EL (cell line): ENCODE results near the gene ACRV1.

ENCODE experiments used
- DNase-seq: peaks from one replicate; pipeline ENCODE4 v3.0.0-alpha.2; 2016

The ACRV1 gene

DNA sequence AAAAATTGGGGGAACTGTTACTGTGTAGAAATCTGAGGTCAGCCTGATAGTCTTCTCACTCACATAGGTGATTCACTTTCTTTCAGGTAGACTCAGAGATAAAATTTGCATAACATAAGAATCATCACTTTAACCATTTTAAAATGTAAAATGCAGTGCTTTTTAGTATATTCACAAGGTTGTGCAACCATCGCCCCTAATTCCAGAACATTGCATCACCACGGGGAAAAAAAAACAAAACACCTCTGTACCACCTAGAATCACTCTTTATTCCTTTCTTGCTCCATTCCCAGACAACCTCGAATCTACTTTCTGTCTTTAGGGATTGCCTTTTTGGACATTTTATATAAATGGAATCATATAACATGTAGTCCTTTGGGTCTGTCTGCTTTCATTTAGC lies 34.8 kb downstream of the ACRV1 start:
- DNase-seq: no peak

DNA sequence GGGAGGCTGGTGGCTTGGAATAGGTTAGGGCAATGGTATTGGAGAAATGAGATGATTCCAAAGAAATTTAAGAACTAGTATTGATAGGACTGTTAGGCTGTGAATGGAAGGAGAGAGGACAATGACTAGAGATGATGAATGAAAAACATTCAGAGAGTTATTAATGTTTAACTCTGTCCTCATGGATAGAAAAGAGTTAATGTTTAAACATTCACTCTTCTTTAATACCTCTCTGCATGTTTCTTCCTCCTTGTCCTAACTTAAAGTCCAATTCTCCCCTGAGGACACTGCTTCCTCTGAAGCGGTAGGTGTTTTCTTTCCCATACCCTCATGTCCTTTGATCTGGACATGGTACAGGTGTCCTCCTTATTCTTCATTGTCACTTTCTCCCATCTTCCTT lies 42.3 kb downstream of the ACRV1 start:
- no peak for DNase-seq

DNA sequence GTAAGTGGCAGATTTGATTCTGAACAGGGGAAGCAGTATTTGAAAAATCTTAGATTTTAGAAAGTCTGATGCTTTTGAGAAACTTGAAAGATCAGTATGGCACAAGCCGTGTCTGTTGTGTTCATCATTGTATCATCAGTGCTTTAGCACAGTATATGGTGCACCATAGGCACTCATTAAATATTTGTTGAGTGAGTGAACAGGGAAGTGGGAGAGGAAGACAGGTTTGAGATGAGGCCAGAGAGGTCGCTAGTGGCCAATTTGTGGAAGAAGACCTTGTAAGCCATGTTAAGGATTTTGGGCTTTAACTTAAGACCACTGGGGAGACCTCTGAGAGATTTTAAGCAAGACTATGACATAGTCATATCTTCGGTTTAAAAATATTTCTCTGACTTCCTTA lies 42.8 kb downstream of the ACRV1 start:
- no peak for DNase-seq

DNA sequence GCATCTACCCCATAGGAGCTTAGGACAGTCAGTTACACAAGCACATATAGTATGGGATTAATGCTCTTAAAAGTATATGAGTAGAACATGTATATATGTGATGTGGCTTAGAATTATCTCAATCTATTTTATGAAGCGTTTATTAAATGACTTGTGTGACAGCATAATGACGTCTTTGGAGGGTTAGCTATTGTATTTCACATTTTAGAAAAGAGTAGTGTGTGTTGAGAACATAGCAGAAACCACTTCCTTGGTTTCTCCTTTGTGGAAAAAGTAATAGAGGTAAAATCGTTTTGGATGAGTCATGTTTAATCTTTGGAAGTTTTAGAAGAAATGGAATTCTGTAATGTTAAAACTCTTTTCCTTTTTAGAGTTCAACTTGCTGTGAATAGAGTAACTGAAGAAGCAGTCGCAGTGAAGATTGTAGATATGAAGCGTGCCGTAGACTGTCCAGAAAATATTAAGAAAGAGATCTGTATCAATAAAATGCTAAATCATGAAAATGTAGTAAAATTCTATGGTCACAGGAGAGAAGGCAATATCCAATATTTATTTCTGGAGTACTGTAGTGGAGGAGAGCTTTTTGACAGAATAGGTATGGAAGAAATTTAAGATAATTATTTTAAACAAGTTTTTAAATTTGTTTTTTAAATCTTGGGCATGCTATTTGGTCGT lies 53.3 kb downstream of the ACRV1 start:
- DNase-seq: peak; percentile 13

DNA sequence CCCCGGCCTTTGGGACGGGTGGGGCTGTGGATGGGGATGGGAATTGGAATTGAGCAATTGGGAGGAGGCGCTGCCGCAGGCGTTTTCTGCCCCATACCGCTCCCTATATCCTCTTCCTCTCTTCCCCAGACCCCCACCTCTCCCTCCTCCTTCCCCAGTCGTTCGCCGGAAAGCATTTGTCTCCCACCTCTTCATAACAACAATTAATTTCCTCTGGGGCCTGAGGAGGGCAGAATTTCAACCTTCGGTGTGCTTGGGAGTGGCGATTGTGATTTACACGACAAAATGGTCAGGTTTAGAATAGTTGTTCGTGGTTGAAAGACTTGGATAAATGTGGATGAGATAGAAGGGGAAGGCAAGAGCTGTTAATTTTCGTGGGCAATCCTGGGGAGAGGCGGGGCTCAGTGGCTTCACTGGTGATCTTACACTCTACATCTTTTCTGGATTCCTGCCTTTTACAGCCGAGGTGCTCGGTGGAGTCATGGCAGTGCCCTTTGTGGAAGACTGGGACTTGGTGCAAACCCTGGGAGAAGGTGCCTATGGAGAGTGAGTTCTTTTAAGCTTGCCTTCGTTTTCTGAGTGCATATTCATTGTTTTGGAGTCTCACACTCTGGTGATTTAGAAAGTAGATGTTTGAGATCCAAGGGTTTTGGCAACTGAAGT lies 54.2 kb downstream of the ACRV1 start:
- peak; percentile 98 for DNase-seq

DNA sequence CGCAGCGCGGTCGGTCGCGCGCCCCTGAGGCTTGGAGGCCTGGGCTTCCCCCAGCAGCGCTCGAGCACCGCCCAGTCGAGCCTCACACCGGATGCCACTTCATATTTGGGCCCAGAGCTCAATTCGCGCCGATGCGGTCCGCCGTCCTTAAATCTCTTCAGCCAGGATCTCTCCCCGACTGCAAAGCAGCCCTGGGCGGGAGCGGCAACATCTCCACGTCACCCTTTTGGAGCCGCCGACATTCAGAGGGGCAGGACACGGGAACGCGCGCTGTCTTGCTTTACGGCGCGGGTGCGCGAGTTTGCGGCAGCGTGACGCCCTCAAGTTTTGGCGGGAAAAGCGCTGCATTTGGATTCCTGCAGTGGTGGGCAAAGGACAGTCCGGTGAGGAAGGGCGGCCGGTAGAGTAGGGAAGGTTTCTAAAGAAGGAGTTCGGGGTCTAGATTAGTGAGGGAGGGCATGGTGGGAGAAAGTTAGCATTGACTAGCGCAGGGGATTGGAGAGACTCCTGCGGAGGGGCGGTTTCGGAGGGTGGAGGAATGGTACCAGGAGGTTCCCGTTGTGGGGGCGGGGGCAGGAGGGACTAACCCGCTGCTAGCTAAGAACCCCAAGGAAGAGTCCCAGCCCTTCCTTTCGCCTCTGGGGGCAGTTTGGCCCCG lies 54.9 kb downstream of the ACRV1 start:
- peak; percentile 93 for DNase-seq

DNA sequence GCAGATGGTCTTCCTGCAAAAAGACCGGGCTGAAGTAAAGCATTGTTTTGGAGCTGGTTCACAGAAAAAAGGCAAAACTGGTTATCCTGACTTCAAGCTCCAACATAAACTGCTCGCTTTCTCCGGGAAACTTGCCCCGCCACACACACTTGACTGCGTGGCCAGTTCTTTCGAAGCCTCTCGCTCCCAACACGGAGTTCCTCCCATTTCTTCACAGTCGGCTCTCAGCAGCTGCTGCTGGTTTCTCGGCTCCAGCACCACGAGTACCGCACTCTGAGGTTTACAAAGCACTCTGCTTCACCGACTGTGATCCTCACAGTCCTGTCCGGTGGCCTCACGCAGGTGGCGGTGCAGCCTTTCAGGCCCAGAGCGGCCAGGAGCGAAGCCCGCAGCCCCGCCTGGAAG lies 55.4 kb downstream of the ACRV1 start:
- DNase-seq: no peak

DNA sequence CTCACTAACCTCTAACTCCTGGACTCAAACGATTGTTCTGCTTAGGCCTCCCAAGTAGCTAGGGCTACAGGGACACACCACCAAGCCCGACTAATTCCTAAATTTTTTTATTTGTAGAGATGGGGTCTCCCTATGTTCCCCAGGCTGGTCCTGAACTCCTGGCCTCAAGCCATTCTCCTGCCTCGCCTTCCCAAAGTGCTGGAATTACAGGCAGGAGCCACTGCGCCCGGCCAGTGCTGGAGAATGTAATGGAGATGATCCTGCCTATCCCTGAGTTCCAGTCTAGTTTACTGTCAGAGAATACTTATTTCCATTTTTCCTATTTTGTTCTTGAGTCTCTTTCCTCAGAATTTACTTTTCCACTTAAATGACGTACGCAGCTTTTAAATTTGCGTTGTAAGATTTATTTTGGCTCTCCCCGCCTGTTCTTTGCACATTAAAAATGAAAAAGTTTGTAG lies 55.9 kb downstream of the ACRV1 start, which contains the start of gene CHEK1:
Gene CHEK1 (plus strand): TSS at position 408 of the 458 bp plus-strand sequence. CDS start 1,606 bp downstream, outside the sequence.
- no peak for DNase-seq

DNA sequence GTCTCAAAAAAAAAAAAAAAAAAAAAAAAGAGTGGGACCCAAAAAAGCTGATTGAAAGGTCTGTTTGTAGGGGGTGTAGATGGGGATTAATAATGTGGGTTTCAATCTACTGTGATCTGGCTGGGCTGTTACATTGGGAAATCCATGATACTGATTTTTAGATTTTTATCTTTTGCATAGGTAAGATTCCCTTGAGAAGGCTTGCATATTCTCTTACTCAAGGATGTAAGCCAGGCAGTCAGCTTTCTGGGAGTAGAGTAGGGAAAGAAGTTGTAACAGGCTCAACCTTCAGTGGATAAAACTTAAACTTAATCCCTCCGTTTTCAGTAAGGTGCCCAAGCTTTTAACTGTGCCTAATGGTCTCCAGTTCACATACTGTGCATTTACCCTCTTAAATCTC lies 57.6 kb downstream of the ACRV1 start:
- DNase-seq: no peak

DNA sequence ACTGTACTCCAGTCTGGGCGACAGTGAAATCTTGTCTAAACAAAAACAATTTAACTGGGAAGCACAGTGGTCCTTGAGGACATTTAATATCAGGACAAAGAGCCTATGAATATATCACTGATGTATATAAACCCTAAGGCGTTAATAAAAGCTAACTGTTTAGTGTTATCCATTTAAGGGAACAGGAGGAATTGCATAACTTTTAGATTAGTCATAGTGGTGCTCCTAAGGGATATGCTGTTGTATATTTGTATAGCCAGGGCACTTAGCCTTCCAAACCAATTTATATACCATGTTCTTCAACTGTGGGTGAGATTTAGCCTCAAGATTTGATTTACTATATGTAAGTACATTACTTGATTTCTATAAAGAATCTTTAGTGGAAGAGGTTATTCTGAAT lies 58.7 kb downstream of the ACRV1 start:
- peak; percentile 78 for DNase-seq
